B cell (primary cell): Measurements from ENCODE around the gene CAMSAP2. TPM values are rescaled to one million over a fixed set of nuclear protein-coding genes. Genes with fewer than 3 reads are reported as not detected.
"Not testable (repeated sequence)": the region's sequence is repeated elsewhere in the genome, so short reads cannot be mapped to it uniquely, and the experiment has no call there.

Source experiments
- ATAC-seq: fragments of 200-7000 bp; cut with Tn5 transposase; one replicate; pipeline ENCODE4 v1.10.0; 2021; ENCODE audit warnings: low read depth, mild to moderate bottlenecking, moderate number of reproducible peaks, moderate library complexity
- CTCF ChIA-PET: fragments of 350-600 bp; sonication (Branson Sonifier 250); formaldehyde crosslinking; loops from one replicate; lab custom pipeline; 2021; ENCODE audit warnings: antibody characterized with exemption, inconsistent platforms; lab: Charles Lee
- POLR2A ChIA-PET: fragments of 350-600 bp; sonication (Branson Sonifier 250); formaldehyde crosslinking; loops from one replicate; lab custom pipeline; 2021; ENCODE audit warnings: antibody characterized with exemption; lab: Charles Lee
- DNase-seq: peaks from one replicate; pipeline ENCODE4 v3.0.0; 2013
- H2AFZ ChIP-seq: 2 replicates; pipeline ENCODE4 v1.6.1; 2012; ENCODE audit warnings: mild to moderate bottlenecking, low read depth, low read length; ENCODE audit not compliant: insufficient read depth, poor library complexity, severe bottlenecking
- H3K27ac ChIP-seq, 2 donors: 1 replicate in 1 of 2; 2 replicates in 1 of 2; pipeline ENCODE4 v1.5.1; 2012 to 2013; ENCODE audit warnings: low read length in 2 of 2, mild to moderate bottlenecking in 2 of 2, moderate library complexity in 1 of 2
- H3K27me3 ChIP-seq, 4 experiments: fragments of 200-600 bp in 1 of 4; sonication (generic) in 1 of 4; replicated peaks in 1 of 4; 1 replicate in 2 of 4; 2 replicates in 2 of 4; pipeline versions ENCODE4 v1.6.1 to v1.7.0; 2013 to 2016; ENCODE audit warnings: low read length in 3 of 4, mild to moderate bottlenecking in 2 of 4, mixed read lengths in 1 of 4, moderate library complexity in 1 of 4; ENCODE audit not compliant: insufficient read depth in 4 of 4, control insufficient read depth in 3 of 4; ENCODE audit errors: control extremely low read depth in 1 of 4
- H3K36me3 ChIP-seq, 2 experiments: replicated peaks in 1 of 2; 1 replicate in 1 of 2; 2 replicates in 1 of 2; pipeline versions ENCODE4 v1.6.1 to v1.7.1; 2013; ENCODE audit warnings: low read length in 1 of 2; ENCODE audit not compliant: insufficient read depth in 2 of 2, control insufficient read depth in 1 of 2; ENCODE audit errors: control extremely low read depth in 1 of 2, extremely low read depth in 1 of 2
- H3K4me1 ChIP-seq, 2 donors: fragments of 200-600 bp in 1 of 2; sonication (generic) in 1 of 2; 1 replicate in 1 of 2; 2 replicates in 1 of 2; pipeline versions ENCODE4 v1.5.1 to v1.6.1; 2013 to 2017; ENCODE audit warnings: low read length in 2 of 2; ENCODE audit not compliant: control insufficient read depth in 2 of 2, insufficient read depth in 2 of 2
- H3K4me2 ChIP-seq: replicated peaks from 2 replicates; pipeline ENCODE3; 2012; ENCODE audit warnings: mild to moderate bottlenecking, low read depth, low read length; ENCODE audit not compliant: poor library complexity, severe bottlenecking
- H3K4me3 ChIP-seq, 5 experiments: fragments of 200-600 bp in 1 of 5; sonication (generic) in 1 of 5; 1 replicate in 3 of 5; 2 replicates in 2 of 5; pipeline versions ENCODE4 v1.5.1 to v1.7.0; 2011 to 2016; ENCODE audit warnings: low read length in 4 of 5, mild to moderate bottlenecking in 4 of 5, low read depth in 2 of 5, control low read depth in 1 of 5, moderate library complexity in 1 of 5; ENCODE audit not compliant: insufficient read depth in 1 of 5; ENCODE audit errors: control extremely low read depth in 1 of 5, extremely low read depth in 1 of 5
- H3K79me2 ChIP-seq: fragments of 200-600 bp; sonication (generic); one replicate; pipeline ENCODE4 v1.6.0; 2016; ENCODE audit warnings: low read length; ENCODE audit not compliant: control insufficient read depth, insufficient read depth
- H3K9ac ChIP-seq: fragments of 200-600 bp; sonication (generic); 2 replicates; pipeline ENCODE4 v1.6.1; 2017; ENCODE audit warnings: mild to moderate bottlenecking, low read length, moderate library complexity
- H3K9me3 ChIP-seq, 3 donors: one replicate each; pipeline versions ENCODE4 v1.6.1 to v1.7.1; 2013; ENCODE audit warnings: low read length in 2 of 3; ENCODE audit not compliant: control insufficient read depth in 2 of 3, insufficient read depth in 1 of 3; ENCODE audit errors: control extremely low read depth in 1 of 3
- H4K20me1 ChIP-seq: 2 replicates; pipeline ENCODE4 v1.6.0; 2012; ENCODE audit warnings: mild to moderate bottlenecking, low read length; ENCODE audit not compliant: insufficient read depth, control insufficient read depth, poor library complexity, severe bottlenecking
- H3K27ac Mint-ChIP-seq: one replicate; pipeline ENCODE4 v1.8.0; 2021; ENCODE audit warnings: mixed read lengths
- H3K27me3 Mint-ChIP-seq: one replicate; pipeline ENCODE4 v1.8.0; 2021; ENCODE audit warnings: mixed read lengths
- H3K4me1 Mint-ChIP-seq: one replicate; pipeline ENCODE4 v1.8.0; 2021; ENCODE audit warnings: mixed read lengths
- H3K4me3 Mint-ChIP-seq: one replicate; pipeline ENCODE4 v1.8.0; 2021; ENCODE audit warnings: mixed read lengths
- H3K9me3 Mint-ChIP-seq: one replicate; pipeline ENCODE4 v1.8.0; 2022; ENCODE audit warnings: mixed read lengths; ENCODE audit not compliant: insufficient read depth
- CTCF ChIP-seq: fragments of 200-600 bp; IDR thresholded peaks from one replicate; pipeline ENCODE4 v1.8.0; 2022; ENCODE audit warnings: antibody characterized with exemption, mild to moderate bottlenecking
- EZH2 ChIP-seq: IDR thresholded peaks from 2 replicates; pipeline ENCODE4 v1.6.1; 2012; ENCODE audit warnings: borderline replicate concordance, low read depth, mild to moderate bottlenecking, moderate library complexity, low read length; ENCODE audit not compliant: insufficient read depth, poor library complexity, severe bottlenecking
- WGBS: methylation state at CpG from one replicate; pipeline ENCODE4 v1.1.5; 2013; ENCODE audit warnings: missing lambda C conversion rate; ENCODE audit not compliant: insufficient coverage; 5-methylcytosine and 5-hydroxymethylcytosine counted together
- intact Hi-C: fragments of 100-400 bp; cut with micrococcal nuclease; formaldehyde crosslinking; loops from one replicate; pipeline ENCODE4 v1.10.0; 2022
- polyA plus RNA-seq: library from polyadenylated mRNA; depleted of rRNA; stranded (reverse); fragments of >200 nt; gene quantifications from 2 replicates; pipeline ENCODE4 v1.2.3, GENCODE V29; 2012
- total RNA-seq, 2 donors: library from RNA; stranded (reverse); fragments of 120-200 nt in 1 of 2; gene quantifications; 1 replicate in 1 of 2; 2 replicates in 1 of 2; pipeline versions ENCODE4 v1.2.3 to v1.2.4, GENCODE V29; 2013 to 2022

CAMSAP2 gene
- total and polyA plus RNA-seq, 2 donors (not counting 1 experiment from before 2014, with no cell fraction given), result 0.10 to 2.1 TPM

GRCh38 chr1:200744143-200744542 lies 5.5 kb downstream of the CAMSAP2 start:
- no peak for TF ChIP-seq EZH2
- no peak for TF ChIP-seq CTCF
- Mint-ChIP-seq H3K4me3 (no peak overlapping the region), H3K9me3 (no peaks in the 10 kb centered on the region), H3K4me1 (peaks cover 8% of the 10 kb centered on the region), H3K27ac (no peak overlapping the region), H3K27me3 (peaks cover 31% of the 10 kb centered on the region)
- no peak for ATAC-seq
- no peak overlapping the region for H2AFZ ChIP-seq
- WGBS, result 93% methylated on average over 1 of the region's 1 CpG
- DNase-seq, result no peak
- peaks cover 6 to 7% of the 10 kb centered on the region in 2 donors for H3K4me1 ChIP-seq
- no peak overlapping the region for H3K27ac ChIP-seq
- H3K9me3 ChIP-seq, result no peaks in the 10 kb centered on the region
- no peaks in the 10 kb centered on the region for H3K79me2 ChIP-seq
- peaks cover 0 to 14% (median 6%) of the 10 kb centered on the region in 4 experiments for H3K27me3 ChIP-seq
- no peaks in the 10 kb centered on the region for H4K20me1 ChIP-seq
- no peak overlapping the region for H3K9ac ChIP-seq
- CTCF ChIA-PET, result interaction anchor here (1.0 kb wide), 1 partner anchor 122 kb away, joined by 3 read pairs; no protein-coding TSS in a partner anchor
- H3K36me3 ChIP-seq, result no peaks in the 10 kb centered on the region
- POLR2A ChIA-PET, result no interaction called here
- intact Hi-C loops, result no loop called here
- H3K4me3 ChIP-seq, result no peak overlapping the region
- H3K4me2 ChIP-seq, result no peak overlapping the region

GRCh38 chr1:200749090-200749489 lies 10.4 kb downstream of the CAMSAP2 start:
- Histone ChIP-seq H3K79me2 (no peaks in the 10 kb centered on the region), H3K4me1 (no peaks in the 10 kb centered on the region), H2AFZ (no peak overlapping the region), H3K4me2 (no peak overlapping the region), H4K20me1 (no peaks in the 10 kb centered on the region), H3K9me3 (no peaks in the 10 kb centered on the region), H3K36me3 (no peaks in the 10 kb centered on the region), H3K27me3 (peaks cover 0 to 3% (median 0%) of the 10 kb centered on the region in 4 experiments), H3K4me3 (no peak overlapping the region), H3K9ac (no peak overlapping the region), H3K27ac (no peak overlapping the region)
- ChIA-PET CTCF (no interaction called here), POLR2A (no interaction called here)
- ATAC-seq, result no peak
- Mint-ChIP-seq H3K9me3 (no peaks in the 10 kb centered on the region), H3K27ac (no peak overlapping the region), H3K4me1 (no peaks in the 10 kb centered on the region), H3K4me3 (no peak overlapping the region), H3K27me3 (peaks cover 20% of the 10 kb centered on the region)
- no peak for DNase-seq
- intact Hi-C loops, result no loop called here
- TF ChIP-seq EZH2 (no peak), CTCF (no peak)

GRCh38 chr1:200750749-200751148 lies 12.1 kb downstream of the CAMSAP2 start:
- H3K9ac ChIP-seq, H3K4me1 ChIP-seq, H3K27ac ChIP-seq, H2AFZ ChIP-seq, H3K9me3 Mint-ChIP-seq, intact Hi-C loops, POLR2A ChIA-PET, H4K20me1 ChIP-seq, H3K4me3 Mint-ChIP-seq, H3K27me3 ChIP-seq, CTCF ChIA-PET, DNase-seq, H3K4me1 Mint-ChIP-seq, H3K9me3 ChIP-seq, H3K4me3 ChIP-seq, H3K4me2 ChIP-seq, H3K36me3 ChIP-seq, H3K27ac Mint-ChIP-seq, ATAC-seq, H3K79me2 ChIP-seq: not testable (repeated sequence)
- 100% methylated on average over 2 of the region's 10 CpGs for WGBS
- H3K27me3 Mint-ChIP-seq, result peaks cover 20% of the 10 kb centered on the region
